ENCODE data around the gene PCK2.

DNA sequence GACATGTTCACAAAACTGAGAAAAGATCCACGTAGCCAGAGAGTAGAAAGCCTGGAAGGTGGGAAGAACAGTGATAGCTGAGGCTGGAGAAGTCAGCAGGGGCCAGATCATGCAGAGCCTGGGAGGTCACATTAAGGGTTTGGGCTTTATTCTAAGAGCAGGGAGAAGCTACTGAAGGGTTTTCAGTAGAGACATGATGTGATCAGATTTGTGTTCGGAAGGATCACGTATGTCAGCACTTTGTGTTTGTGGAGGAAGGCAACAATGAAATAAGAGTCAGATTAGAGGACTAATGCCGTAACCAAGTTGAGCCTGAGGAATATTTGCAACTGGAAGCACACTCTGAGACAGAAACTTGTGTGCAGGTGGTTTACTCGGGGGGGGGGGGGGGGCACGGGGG, 4.2 kb upstream of the PCK2 start:
- TF ChIP-seq ZNF274 (IDR thresholded peaks at IDR 0.05; ENCODE audit: low read depth, low read length) (no peak), SUZ12 (IDR thresholded peaks at IDR 0.05; ENCODE audit: extremely low read depth, insufficient read depth, insufficient read length) (no peak), YY1 (IDR thresholded peaks at IDR 0.05; ENCODE audit: insufficient read depth, insufficient read length) (no peak)

Measured in NT2/D1 (cell line).